ENCODE data around the gene IFI27L2. TPM values are rescaled to one million over a fixed set of nuclear protein-coding genes. Genes with fewer than 3 reads are reported as not detected.

The IFI27L2 gene
- total and polyA plus RNA-seq, 2 of the 8 experiments (the other 6 are each of a cell fraction or from before 2014, with no cell fraction given): 14.0 to 69.6 TPM

- H3K27ac ChIP-seq (ENCODE audit: low read depth, low read length): no peak overlapping the region
- H3K4ac ChIP-seq (replicated peaks; ENCODE audit: insufficient read length, low read depth, low read length): no peak overlapping the region
- no peaks in the 10 kb centered on the region for H4K20me1 ChIP-seq (replicated peaks in 1 of 2; ENCODE audit: control insufficient read depth in 1 of 2, insufficient read depth in 2 of 2, low read length in 2 of 2)
- POLR2A ChIA-PET (ENCODE audit: partially characterized antibody): no interaction called here
- H3K27me3 ChIP-seq (replicated peaks in 1 of 4; ENCODE audit: control insufficient read depth in 3 of 4, extremely low read depth in 1 of 4, insufficient read depth in 3 of 4, low read length in 3 of 4): no peaks in the 10 kb centered on the region
- no peak overlapping the region for H2BK20ac ChIP-seq (ENCODE audit: low read length)
- no peak for FAIRE-seq
- no peak overlapping the region for H2AK5ac ChIP-seq (ENCODE audit: low read depth, low read length)
- no peak overlapping the region for H2BK15ac ChIP-seq (ENCODE audit: low read length)
- H3K4me2 ChIP-seq (ENCODE audit: insufficient read depth in 1 of 2, low read depth in 2 of 2, low read length in 2 of 2): no peak overlapping the region
- H4K5ac ChIP-seq (ENCODE audit: insufficient read length, low read depth, low read length): no peak overlapping the region
- 80% methylated on average over 10 of the region's 10 CpGs; no CpG with 5 or more reads in 1 of the 2 experiments for WGBS, 2 experiments (ENCODE audit: extremely low coverage in 1 of 2, insufficient coverage in 1 of 2, insufficient read length in 1 of 2, insufficient replicate concordance in 2 of 2, low coverage in 1 of 2, low lambda C conversion rate in 2 of 2, missing lambda C conversion rate in 1 of 2)
- no peaks in the 10 kb centered on the region; a peak in 1 of 8 replicates for H3K36me3 ChIP-seq (ENCODE audit: control insufficient read depth in 2 of 4, insufficient read depth in 4 of 4, low read length in 3 of 4)
- no peaks in the 10 kb centered on the region for H3K9me3 ChIP-seq (ENCODE audit: insufficient read depth in 2 of 2, low read depth in 1 of 2, low read length in 1 of 2)
- H4K91ac ChIP-seq (replicated peaks; ENCODE audit: insufficient read length, low read length): no peak overlapping the region
- H3K79me2 ChIP-seq (ENCODE audit: control insufficient read depth in 1 of 2, insufficient read depth in 2 of 2, low read length in 2 of 2): no peaks in the 10 kb centered on the region
- H2BK5ac ChIP-seq (ENCODE audit: low read depth, low read length): no peak overlapping the region
- no peak overlapping the region for H4K8ac ChIP-seq (ENCODE audit: extremely low read depth, insufficient read depth, low read length)
- H3K23ac ChIP-seq (ENCODE audit: insufficient read length): no peak overlapping the region
- CTCF ChIA-PET (ENCODE audit: partially characterized antibody): interaction anchor here (0.6 kb wide), 2 partner anchors 33 to 41 kb away, joined by 3 read pairs; no protein-coding TSS in a partner anchor
- H3K9ac ChIP-seq (replicated peaks in 1 of 4; ENCODE audit: extremely low read depth in 1 of 4, low read depth in 3 of 4, low read length in 3 of 4): no peak overlapping the region
- H2BK12ac ChIP-seq (ENCODE audit: low read depth, low read length): no peak overlapping the region
- no peak overlapping the region for H2AFZ ChIP-seq (ENCODE audit: low read length)
- no peak for DNase-seq (ENCODE audit: low read depth in 1 of 2, low spot score in 2 of 2)
- no peak overlapping the region for H3K56ac ChIP-seq (replicated peaks; ENCODE audit: insufficient read length, low read depth, low read length)
- H3K4me3 ChIP-seq (ENCODE audit: extremely low read depth in 1 of 4, insufficient read depth in 2 of 4, low read depth in 3 of 4, low read length in 4 of 4): no peak overlapping the region
- no peak overlapping the region for H2BK120ac ChIP-seq (replicated peaks; ENCODE audit: low read depth, low read length)
- H3K23me2 ChIP-seq (ENCODE audit: low read depth, low read length): no peaks in the 10 kb centered on the region
- no peak overlapping the region for H3K14ac ChIP-seq (ENCODE audit: insufficient read length)
- H3K4me1 ChIP-seq (replicated peaks in 1 of 4; ENCODE audit: control insufficient read depth in 3 of 4, insufficient read depth in 4 of 4, low read length in 3 of 4): no peaks in the 10 kb centered on the region
- H3K79me1 ChIP-seq (ENCODE audit: low read depth, low read length): no peaks in the 10 kb centered on the region
- no peak overlapping the region for H3K18ac ChIP-seq (ENCODE audit: extremely low read depth, low read length)
- TF ChIP-seq POLR2AphosphoS5 (IDR thresholded peaks at IDR 0.05; ENCODE audit: low read depth, low read length) (no peak), CHD2 (IDR thresholded peaks at IDR 0.05; ENCODE audit: low read length) (no peak), CEBPB (IDR thresholded peaks at IDR 0.05; ENCODE audit: low read depth, low read length) (no peak)
These were observed 30.9 kb downstream of the IFI27L2 start for GRCh38 chr14:94098326-94098992.
